ENCODE results near the gene PPP1R3F.
"Not testable (repeated sequence)": the region's sequence is repeated elsewhere in the genome, so short reads cannot be mapped to it uniquely, and the experiment has no call there.

PPP1R3F gene

GRCh38 chrX:49276207-49276606, 6.6 kb downstream of the PPP1R3F start:
- DNase-seq: no peak

GRCh38 chrX:49276671-49277534, 7.3 kb downstream of the PPP1R3F start:
- no peak for DNase-seq

DNA sequence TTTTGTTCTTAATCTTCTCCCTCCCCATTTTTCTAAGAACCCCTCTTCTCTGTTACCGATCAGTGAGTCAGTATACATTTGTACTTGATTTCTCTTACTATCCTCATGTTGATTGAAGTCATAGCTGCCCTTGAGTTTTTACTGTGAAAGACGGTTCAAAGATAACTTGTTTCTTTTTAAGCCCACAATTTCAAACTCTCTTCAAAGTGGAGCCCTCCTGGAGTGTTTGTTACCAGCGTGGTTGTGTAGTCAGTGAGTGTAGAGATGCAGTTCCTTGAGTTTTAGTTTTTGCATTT, 7.9 kb downstream of the PPP1R3F start:
- no peak for DNase-seq

- DNase-seq: no peak
Measured at GRCh38 chrX:49278081-49278480, 8.5 kb downstream of the PPP1R3F start.

GRCh38 chrX:49282647-49283011, 13.0 kb downstream of the PPP1R3F start:
- DNase-seq: no peak

DNA sequence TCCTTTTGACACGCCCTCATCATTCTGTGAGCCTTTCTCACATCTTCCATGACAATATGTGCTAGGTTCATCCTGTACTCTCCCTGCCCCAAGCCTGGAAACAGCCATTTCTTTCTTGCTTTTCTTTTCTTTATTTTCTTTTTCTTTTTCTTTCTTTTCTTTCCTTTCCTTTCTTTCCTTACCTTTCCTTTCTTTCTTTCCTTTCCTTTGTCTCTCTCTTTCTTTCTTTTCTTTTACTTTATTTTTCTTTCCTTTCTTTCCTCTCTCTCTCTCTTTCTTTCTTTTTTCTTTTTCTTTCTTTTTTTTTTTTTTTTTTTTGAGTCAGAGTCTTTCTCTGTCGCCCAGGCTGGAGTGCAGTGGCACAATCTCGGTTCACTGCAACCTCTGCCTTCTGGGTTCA, 14.6 kb downstream of the PPP1R3F start:
- DNase-seq: no peak

GRCh38 chrX:49286136-49286535, 16.5 kb downstream of the PPP1R3F start:
- DNase-seq: no peak

DNA sequence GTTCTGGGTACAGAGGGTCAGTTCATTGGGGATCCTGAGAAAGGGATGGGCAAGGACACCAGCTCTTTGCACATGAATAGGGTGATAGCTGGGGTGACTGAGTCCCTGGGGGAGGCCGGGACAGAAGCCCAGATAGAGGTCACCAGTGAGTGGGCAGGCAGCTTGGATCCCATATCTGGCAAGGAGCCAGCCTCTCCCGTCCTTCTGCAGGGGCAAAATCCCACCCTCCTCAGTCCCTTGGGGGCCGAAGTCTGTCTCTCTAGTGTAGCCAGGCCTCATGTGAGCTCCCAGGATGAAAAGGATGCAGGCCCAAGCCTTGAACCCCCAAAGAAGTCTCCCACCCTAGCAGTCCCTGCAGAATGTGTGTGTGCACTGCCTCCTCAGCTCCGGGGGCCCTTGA, 17.0 kb downstream of the PPP1R3F start:
- no peak for DNase-seq

DNA sequence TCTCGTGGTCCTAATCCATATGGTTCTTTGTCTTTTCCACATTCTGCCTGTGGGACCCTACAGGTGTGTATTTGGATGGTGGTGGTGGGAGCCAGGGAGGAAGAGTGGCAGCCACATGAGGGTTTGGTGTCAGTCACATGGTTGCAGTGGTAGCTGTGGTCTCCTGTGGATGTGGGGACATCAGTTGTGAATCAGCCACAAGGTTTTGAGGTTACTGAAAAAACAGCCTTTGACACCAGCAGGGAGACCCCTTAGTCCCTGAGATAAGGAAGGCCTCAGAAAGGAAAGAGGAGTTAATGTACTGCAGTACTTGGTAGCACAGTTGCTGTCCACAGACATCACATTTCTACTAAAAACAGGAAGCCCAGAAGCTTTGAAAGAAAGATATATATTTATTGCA, 18.1 kb downstream of the PPP1R3F start:
- no peak for DNase-seq

GRCh38 chrX:49290215-49290614, 20.6 kb downstream of the PPP1R3F start:
- no peak for DNase-seq

- DNase-seq: peak; percentile 80
Measured at GRCh38 chrX:49291615-49292337, 22.2 kb downstream of the PPP1R3F start.

GRCh38 chrX:49292400-49293362, 23.1 kb downstream of the PPP1R3F start:
- no peak for DNase-seq

GRCh38 chrX:49299293-49299692, 29.7 kb downstream of the PPP1R3F start:
- DNase-seq: not testable (repeated sequence)

GRCh38 chrX:49300703-49301102, 31.1 kb downstream of the PPP1R3F start:
- no peak for DNase-seq

GRCh38 chrX:49303346-49303745, 33.8 kb downstream of the PPP1R3F start, which contains the start of gene GAGE10:
Gene GAGE10, plus strand, starts transcription at chrX:49303646. Its CDS starts 1,214 bp downstream, at chrX:49304860.
- no peak for DNase-seq

DNA sequence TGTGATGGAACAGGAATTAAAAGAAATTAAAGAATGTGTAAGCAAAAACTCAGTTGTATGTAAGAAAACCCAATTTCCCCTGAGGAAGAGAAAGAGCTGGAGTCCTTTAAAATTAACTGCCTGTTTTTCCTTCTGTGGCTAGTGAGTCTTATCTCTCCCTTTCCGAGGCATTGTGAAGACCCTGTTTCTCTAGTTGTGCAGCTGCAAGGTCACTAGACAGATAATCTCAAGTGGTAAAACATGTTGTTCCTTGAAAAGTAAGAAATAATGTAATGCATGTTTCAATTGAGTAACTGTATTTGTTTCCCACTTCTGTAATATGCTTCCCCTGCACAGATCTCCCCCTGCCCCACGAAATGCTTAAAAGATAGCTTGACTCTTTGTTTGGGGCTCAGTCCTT, 38.2 kb downstream of the PPP1R3F start:
- DNase-seq: not testable (repeated sequence)

- no peak for DNase-seq
Measured at GRCh38 chrX:49308604-49309269, 39.1 kb downstream of the PPP1R3F start.

DNA sequence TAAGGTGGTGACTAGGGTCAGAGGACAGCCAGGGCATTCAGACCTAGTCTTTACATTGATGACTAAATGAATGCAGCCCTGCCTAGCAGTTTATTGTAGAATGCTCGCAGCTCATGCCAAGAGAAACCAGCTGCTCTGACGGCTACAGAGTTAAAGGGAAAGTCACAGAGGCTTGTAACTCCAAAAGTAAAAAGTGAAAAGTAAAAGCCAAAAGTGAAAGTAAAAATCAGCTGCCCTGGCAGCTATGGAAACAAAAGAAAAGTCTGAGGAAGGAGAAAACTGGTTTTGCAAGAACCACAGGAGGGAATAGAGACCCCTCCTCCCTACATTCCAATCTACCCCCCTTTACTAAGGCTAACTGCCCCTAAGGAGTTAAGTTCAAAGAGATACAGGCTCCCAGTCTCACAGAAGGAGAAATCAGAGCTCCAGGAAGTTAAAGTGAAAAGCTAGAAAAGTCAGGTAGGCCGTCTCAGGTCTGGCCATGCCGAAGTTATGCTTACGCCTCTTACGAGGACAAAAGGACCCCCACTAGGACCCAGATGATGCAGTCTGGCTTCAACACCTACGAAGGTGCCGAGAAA, 39.9 kb downstream of the PPP1R3F start:
- DNase-seq: no peak

GRCh38 chrX:49310371-49310770, 40.8 kb downstream of the PPP1R3F start:
- no peak for DNase-seq

DNA sequence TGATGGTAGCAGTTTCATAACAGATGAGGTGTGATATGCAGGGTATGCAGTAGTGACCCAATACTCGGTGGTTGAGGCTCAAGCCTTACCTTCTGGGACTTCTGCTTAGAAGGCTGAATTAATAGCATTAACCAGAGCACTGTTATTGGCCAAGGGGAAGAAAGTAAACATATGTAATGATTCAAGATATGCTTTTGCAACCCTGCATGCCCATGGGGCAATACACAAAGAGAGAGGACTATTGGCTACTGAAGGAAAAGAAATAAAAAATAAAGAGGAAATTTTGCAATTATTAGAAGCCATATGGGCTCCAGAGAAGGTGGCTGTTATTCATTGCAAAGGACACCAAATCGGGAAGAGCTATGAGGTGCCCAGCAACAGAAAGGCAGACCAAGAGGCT, 42.6 kb downstream of the PPP1R3F start:
- no peak for DNase-seq

DNA sequence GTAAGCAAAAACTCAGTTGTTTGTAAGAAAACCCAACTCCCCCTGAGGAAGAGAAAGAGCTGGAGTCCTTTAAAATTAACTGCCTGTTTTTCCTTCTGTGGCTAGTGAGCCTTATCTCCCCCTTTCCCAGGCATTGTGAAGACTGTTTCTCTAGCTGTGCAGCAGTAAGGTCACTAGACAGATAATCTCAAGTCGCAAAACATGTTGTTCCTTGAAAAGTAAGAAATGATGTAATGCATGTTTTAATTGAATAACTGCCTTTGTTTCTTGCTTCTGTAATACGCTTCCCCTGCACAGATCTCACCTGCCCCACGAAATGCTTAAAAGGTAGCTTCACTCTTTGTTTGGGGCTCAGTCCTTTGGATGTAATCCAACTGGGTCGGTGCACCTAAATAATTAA, 46.5 kb downstream of the PPP1R3F start:
- DNase-seq: no peak

- DNase-seq: not testable (repeated sequence)
Measured at GRCh38 chrX:49321737-49322136, 52.1 kb downstream of the PPP1R3F start, which contains the start of gene GAGE12J. Gene GAGE12J, plus strand, starts transcription at chrX:49322037. Its CDS starts 1,157 bp downstream, at chrX:49323194.

All from islet precursor cell (in vitro differentiated cells).